Stimulated activated CD8-positive, alpha-beta memory T cell treated with anti-CD3 and anti-CD28 coated beads, Interleukin-7, amount 100 ng/mL, for 48 hours (primary cell): ENCODE results near the gene PRAMEF1.
"Not testable (repeated sequence)": the region's sequence is repeated elsewhere in the genome, so short reads cannot be mapped to it uniquely, and the experiment has no call there.

Source experiments
- DNase-seq, 2 donors: peaks; one replicate each; pipeline ENCODE4 v3.0.0-alpha.2; 2020; ENCODE audit warnings: low read depth in 1 of 2; ENCODE audit errors: extremely low read depth in 1 of 2

PRAMEF1 gene

GRCh38 chr1:12791097-12791496 is at the start of gene PRAMEF1:
Gene PRAMEF1 (plus strand): TSS chr1:12791397. CDS start chr1:12793228, 1,831 bp downstream.
- not testable (repeated sequence) for DNase-seq

- DNase-seq = no peak
These were observed 49.3 kb upstream of the PRAMEF1 start for GRCh38 chr1:12741946-12742345.

GRCh38 chr1:12745126-12745991 is 45.8 kb upstream of the PRAMEF1 start:
- DNase-seq = no peak

- no peak for DNase-seq
These were observed 45.2 kb upstream of the PRAMEF1 start, which contains the start of gene CFAP107 for GRCh38 chr1:12745992-12746323. Gene CFAP107 (plus strand): TSS chr1:12746200. CDS start chr1:12746431, 231 bp downstream.

GRCh38 chr1:12748778-12749355 is 42.3 kb upstream of the PRAMEF1 start:
- DNase-seq = no peak

- no peak for DNase-seq
These were observed 36.5 kb upstream of the PRAMEF1 start for GRCh38 chr1:12754738-12755137.

GRCh38 chr1:12756273-12756672 is 34.9 kb upstream of the PRAMEF1 start:
- no peak for DNase-seq

- no peak for DNase-seq
These were observed 34.3 kb upstream of the PRAMEF1 start for GRCh38 chr1:12756768-12757413.

GRCh38 chr1:12757836-12758235 is 33.4 kb upstream of the PRAMEF1 start:
- DNase-seq = no peak

- no peak for DNase-seq
These were observed 30.9 kb upstream of the PRAMEF1 start for GRCh38 chr1:12760256-12760795.

- no peak for DNase-seq
These were observed 29.4 kb upstream of the PRAMEF1 start for GRCh38 chr1:12761781-12762180.

GRCh38 chr1:12762766-12763165 is 28.4 kb upstream of the PRAMEF1 start:
- DNase-seq = no peak

GRCh38 chr1:12763479-12763878 is 27.7 kb upstream of the PRAMEF1 start:
- DNase-seq = no peak

GRCh38 chr1:12764016-12764415 is 27.2 kb upstream of the PRAMEF1 start:
- DNase-seq = no peak

- DNase-seq = no peak
These were observed 22.2 kb upstream of the PRAMEF1 start for GRCh38 chr1:12769031-12769430.

- no peak for DNase-seq
These were observed 21.2 kb upstream of the PRAMEF1 start for GRCh38 chr1:12769976-12770505.

- no peak for DNase-seq
These were observed 20.6 kb upstream of the PRAMEF1 start for GRCh38 chr1:12770620-12771019.

- DNase-seq = no peak
These were observed 20.0 kb upstream of the PRAMEF1 start for GRCh38 chr1:12771186-12771585.

- DNase-seq = no peak
These were observed 18.7 kb upstream of the PRAMEF1 start for GRCh38 chr1:12772520-12772919.

- DNase-seq = no peak
These were observed 17.8 kb upstream of the PRAMEF1 start, which contains the start of gene PRAMEF12 for GRCh38 chr1:12773438-12773837. Gene PRAMEF12 (plus strand): TSS chr1:12773738. CDS start chr1:12774868, 1,130 bp downstream.

- no peak for DNase-seq
These were observed 16.3 kb upstream of the PRAMEF1 start for GRCh38 chr1:12774801-12775345.
